Choroid plexus epithelial cell (primary cell): ENCODE results near the gene ZHX3.

Experiments
- DNase-seq: peaks from one replicate; pipeline ENCODE4 v3.0.0-alpha.2; 2010; ENCODE audit warnings: low read depth
- H3K4me3 ChIP-seq: 2 replicates; pipeline ENCODE4 v1.5.1; 2011; ENCODE audit warnings: low read depth, mild to moderate bottlenecking, control low read depth, low read length, moderate library complexity
- CTCF ChIP-seq: conservative IDR thresholded peaks from 2 replicates; pipeline ENCODE4 v1.5.1; 2011; ENCODE audit warnings: low read depth, mild to moderate bottlenecking, control low read depth, inconsistent platforms, low read length, moderate library complexity

Gene ZHX3

GRCh38 chr20:41364236-41364855, 46.8 kb upstream of the ZHX3 start:
- H3K4me3 ChIP-seq = no peak overlapping the region
- TF ChIP-seq CTCF = no peak
- no peak for DNase-seq

GRCh38 chr20:41363601-41364000, 46.1 kb upstream of the ZHX3 start:
- no peak for DNase-seq
- no peak for TF ChIP-seq CTCF
- H3K4me3 ChIP-seq = no peak overlapping the region

GRCh38 chr20:41362748-41363140, 45.2 kb upstream of the ZHX3 start:
- no peak for TF ChIP-seq CTCF
- DNase-seq = no peak
- H3K4me3 ChIP-seq = no peak overlapping the region

GRCh38 chr20:41361757-41362747, 44.5 kb upstream of the ZHX3 start:
- no peak overlapping the region for H3K4me3 ChIP-seq
- no peak for TF ChIP-seq CTCF
- DNase-seq = no peak

GRCh38 chr20:41360831-41361756, 43.6 kb upstream of the ZHX3 start:
- no peak overlapping the region for H3K4me3 ChIP-seq
- no peak for DNase-seq
- TF ChIP-seq CTCF = no peak

GRCh38 chr20:41359541-41360011, 42.0 kb upstream of the ZHX3 start:
- no peak for TF ChIP-seq CTCF
- DNase-seq = no peak
- no peak overlapping the region for H3K4me3 ChIP-seq
